8988T (cell line): Measurements from ENCODE around the gene BPIFB2.
"Not testable (repeated sequence)": the region's sequence is repeated elsewhere in the genome, so short reads cannot be mapped to it uniquely, and the experiment has no call there.

Experiments
- DNase-seq: peaks from one replicate; pipeline ENCODE4 v3.0.0; 2011

Gene BPIFB2, protein sequence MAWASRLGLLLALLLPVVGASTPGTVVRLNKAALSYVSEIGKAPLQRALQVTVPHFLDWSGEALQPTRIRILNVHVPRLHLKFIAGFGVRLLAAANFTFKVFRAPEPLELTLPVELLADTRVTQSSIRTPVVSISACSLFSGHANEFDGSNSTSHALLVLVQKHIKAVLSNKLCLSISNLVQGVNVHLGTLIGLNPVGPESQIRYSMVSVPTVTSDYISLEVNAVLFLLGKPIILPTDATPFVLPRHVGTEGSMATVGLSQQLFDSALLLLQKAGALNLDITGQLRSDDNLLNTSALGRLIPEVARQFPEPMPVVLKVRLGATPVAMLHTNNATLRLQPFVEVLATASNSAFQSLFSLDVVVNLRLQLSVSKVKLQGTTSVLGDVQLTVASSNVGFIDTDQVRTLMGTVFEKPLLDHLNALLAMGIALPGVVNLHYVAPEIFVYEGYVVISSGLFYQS

DNA sequence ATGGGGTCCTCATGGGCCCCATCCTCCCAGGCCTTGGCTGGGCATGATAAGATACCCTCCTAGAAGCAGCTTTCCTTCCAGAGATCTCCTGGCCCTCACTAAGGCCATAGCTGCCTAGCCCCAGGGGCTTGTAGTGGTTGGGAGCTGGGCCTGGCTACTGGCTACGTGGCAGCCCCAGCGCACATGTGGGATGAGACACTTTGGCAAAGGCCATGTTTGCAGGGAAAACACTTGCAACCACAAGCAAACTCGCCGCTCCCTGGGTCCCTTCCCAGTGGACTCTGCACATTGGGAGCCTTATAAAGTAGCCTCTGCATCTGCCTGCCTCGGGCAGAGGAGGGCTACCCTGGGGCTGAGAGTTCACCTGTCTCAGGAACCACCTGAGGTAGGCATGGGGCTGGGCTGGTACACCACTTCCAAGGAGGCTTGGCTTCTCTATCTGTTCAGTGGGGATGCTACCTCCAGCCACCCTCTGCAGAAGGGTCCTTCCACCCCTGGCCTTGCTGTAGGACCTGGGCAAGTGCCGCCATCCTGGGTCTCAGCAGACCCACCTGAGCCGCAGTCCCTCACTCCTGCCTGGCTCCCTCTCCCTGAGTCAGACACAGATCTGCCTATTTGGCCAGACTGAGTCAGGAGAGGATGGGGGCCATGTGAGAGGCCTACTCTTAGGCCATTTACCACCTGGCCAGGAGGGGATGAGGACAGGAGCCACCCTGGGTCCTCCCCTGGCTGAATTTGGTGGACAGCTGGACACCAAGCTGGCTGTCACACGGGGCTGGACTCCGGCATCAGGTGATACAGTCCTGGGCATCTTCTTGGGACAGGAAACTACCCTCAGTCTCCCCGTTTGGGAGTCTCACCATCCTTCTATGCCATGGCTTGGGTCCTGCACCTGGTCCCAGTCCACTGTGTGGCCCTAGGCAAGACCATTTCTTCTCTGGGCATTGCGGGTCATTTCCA lies at the start of gene BPIFB2:
BPIFB2 (plus strand) TSS at position 329 of the 960 bp plus-strand sequence. CDS start 871 bp downstream, outside the sequence.
- DNase-seq: no peak

DNA sequence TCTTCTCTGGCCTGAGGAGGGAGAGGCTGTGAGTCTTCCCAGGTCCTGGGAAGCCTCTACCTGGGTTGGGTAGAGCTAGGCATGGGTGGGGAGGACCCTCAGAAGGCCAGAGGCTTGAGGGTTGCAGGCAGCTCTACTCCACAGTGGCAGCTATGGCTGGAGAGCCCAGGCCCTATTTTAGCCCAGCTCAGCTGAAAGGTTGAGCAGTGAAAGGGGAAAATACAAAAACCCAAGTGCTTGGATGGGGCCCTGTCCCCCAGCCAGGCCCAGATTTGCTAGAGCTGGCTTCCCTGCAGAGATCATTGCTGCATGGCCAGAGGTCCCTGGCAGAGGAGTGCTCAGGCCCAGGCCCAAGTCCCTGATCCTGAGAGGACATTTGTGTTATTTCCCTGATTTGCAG lies 48.9 kb upstream of the BPIFB2 start:
- no peak for DNase-seq

DNA sequence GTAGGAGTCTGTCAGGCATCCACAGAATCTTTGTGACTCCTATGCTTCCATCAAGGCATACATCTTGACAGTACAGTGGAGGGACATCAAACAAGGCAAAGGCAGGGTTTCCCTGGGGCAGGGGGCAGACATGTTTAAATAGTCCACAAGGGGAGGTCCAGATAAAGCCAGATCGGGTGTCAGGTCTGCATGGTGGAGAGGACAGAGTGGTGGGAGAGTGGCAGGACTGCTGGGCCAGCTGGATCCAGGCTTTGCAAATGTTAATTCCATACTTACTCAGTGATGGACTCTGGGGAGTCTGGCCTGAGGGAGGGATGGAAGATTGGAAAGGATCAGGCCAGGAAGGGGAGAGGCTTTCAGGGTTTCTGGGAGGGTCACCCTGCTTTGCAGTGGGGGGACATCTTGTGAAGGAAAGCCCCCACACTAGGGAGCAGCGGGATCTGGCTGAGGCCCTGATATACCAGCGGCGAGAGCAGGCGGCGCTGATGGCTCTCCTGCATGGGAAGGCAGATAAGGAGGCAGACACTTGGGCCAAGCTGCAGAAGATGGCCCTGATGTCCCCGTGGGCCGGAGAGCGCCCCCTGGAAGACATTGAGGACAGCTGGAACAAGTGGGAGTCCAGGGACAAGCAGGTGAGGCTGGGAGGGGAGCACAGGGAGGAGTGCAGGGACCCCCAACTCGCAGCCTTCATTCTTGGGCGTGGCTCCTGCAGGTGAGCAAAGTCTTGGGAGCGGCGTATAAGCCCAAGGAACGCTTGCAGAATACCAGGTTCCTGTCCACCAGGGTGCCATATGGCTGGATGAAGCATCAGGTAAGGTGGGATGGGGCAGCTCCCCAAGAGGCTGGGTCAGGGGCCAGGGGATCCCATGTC lies 47.9 kb upstream of the BPIFB2 start:
- DNase-seq: no peak

DNA sequence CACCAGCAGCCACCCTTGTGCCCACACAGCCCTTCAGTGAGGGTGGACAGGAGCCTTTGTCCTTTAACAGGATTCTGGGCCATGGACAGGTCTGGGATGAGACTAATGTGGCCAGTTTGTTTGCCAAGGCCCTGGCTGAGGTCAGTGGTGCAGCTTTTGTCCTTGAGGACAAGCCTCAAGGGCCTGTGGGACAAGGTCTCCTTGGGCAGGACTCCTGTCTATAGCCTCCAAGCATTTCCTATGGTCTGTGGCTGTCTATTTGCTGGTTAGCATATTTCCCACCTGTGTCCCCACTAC lies 47.3 kb upstream of the BPIFB2 start:
- DNase-seq: no peak

DNA sequence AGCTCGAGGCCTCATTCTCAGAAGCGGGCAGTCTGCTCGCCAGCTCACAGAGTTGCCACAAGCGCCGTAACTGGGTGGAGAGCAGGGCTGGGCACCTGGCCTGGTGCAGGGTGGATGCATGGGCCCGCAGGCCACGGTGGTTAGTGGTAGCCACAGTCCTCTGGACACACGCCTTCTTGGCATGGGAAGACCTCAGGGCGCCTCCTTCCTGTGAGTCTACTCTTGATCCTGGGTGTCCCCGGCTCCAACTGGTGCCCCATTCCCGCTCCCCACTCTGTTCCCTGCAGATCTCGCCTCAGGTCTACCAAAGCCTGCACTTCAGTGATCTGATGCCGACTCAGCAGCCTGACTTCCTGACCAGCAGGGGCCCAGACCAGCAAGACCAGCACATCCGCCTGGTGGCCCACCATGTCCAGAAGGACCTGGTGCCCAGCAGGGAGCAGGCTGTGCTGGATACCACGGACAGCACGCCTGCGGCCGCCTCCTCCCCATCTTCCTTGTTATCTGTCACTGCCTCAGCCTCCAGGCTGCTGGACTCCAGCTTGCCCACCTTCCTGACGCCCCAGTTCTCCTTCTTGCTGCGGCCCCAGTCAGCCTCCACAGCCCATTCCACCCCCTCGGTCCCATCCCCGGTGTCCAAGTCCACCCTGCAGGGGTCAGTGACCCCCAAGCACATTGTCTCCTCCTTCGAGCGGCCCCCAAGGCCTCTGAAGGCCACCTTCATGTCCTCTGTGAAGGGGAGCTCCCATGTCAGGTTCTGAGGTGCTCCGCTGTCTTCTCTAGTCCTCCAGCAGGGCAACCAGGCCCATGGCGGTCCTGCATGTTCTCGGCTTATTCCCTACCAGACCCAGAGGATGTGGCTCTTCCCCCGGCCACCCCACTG lies 46.4 kb upstream of the BPIFB2 start:
- no peak for DNase-seq

DNA sequence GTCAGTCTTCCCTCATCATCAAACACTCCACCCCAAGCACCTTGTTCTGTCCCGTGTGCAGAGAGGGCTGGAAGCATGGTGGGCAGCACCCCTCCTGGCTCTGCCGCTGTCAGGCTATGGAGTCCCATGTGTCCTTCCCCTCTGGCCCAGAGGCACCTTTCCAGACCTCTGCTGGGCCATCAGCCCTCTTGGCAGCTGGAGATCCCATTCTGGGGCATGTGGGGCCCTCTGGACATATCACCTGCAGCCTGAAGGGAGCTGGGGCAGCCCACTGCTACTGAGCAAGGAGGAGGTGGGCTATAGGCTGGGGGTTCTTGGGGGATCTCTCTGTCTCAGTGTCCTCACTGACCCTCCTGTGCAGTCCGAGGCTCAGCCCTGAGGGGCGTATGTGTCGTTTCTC lies 45.5 kb upstream of the BPIFB2 start:
- DNase-seq: no peak

DNA sequence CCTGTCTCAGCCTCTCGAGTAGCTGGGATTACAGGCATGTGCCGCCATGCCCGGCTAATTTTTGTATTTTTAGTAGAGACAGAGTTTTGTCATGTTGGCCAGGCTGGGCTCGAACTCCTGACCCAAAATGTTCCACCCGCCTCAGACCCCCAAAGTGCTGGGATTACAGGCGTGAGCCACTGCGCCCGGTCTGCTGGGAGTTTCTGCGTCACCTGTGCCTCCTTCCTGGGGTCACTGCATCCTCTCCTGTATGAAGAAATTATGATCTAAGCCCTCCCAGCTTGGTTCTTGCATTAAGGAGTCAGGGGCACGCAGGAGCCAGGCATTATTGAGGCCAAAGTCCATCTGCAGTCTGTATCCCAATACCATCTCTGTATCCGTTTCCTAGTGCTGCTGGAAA lies 44.9 kb upstream of the BPIFB2 start:
- DNase-seq: not testable (repeated sequence)

DNA sequence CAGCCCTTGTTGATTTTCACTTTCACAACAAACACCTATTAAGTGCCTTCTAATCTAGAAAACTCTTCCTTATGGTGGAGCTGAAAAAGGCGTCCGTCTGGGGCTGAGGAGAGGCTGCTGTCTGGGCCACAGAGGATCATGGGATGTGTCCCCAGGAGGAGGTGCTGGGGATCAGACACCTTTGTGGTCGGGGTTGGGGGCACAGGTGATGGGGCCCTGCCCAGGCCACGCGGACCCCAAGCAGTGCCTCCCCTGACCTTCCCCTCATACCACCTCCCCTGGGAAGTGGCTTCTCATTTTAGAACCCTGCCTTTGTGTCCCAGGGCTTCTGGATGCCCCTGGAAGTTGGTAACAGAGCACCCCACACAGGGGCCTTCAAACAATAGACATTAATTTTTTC lies 44.3 kb upstream of the BPIFB2 start:
- DNase-seq: no peak

DNA sequence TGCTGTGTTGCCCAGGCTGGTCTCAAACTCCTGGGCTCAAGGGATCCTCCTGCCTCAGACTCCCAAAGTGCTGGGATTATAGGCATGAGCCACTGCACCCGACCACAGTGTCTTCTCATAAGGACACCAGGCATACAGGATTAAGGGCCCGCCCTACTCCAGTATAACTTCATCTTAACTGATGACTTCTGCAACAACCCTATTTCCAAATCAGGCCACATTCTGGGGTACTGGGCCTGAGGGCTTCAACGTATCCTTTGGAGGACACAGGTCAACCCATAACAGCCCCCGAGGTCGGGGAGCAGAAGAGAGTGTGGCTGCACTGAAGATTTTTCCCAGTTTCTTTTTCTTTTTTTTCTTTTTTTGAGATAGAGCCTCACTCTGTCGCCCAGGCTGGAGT lies 42.9 kb upstream of the BPIFB2 start:
- no peak for DNase-seq

DNA sequence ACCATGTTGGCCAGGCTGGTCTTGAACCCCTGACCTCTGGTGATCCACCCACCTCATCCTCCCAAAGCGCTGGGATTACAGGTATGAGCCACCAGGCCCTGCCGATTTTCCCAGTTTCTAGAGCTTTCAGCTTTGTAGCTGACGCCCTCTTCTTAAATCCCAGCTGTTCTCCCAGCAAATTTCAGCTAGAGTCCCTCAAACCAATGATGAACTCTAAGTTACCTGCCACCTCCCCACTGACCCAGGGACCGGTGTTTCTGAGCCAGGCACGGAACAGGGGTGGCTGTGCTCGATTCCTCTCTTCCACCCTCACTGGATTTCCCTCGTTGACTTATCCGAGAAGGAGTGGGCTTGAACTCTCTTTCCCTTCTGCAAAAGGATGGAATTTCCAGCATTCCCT lies 42.4 kb upstream of the BPIFB2 start:
- DNase-seq: no peak

DNA sequence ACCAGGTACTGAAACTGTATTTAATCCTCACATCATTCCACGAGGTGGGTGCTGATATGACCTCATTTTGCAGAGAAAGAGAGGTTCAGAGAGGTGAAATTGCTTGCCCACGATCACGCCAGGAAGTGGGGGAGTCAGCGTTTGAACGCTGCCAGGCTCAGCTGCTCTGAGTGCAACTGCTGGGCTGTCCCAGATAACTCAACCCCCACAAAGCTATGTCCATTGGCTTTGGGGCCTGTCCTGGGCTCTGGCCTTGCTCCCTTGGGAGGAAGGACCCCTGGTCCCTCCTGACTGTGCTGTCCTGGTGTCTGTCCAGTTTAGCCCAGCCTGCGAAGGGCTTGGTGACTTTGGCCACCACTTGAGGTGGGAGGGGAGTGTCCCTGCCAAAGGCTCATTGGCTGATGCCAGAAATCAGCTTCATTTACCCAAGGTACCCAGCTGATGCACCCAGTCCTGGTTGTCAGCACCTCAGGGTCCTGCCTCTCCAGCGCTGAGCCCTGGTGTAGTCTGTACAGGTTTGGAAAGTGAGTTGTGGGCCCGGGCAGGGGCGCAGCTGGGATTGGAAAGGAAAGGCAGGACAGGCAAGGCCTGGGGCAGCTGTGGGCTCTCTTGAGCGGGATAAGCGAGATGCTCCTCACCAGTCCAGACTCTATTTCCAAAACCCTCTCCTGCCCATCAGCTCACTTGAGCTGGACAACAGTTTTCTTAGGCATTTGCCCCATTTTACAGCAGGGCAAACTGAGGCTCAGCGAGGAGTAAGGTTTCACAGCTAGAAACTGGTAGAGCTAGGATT lies 41.7 kb upstream of the BPIFB2 start:
- DNase-seq: no peak

DNA sequence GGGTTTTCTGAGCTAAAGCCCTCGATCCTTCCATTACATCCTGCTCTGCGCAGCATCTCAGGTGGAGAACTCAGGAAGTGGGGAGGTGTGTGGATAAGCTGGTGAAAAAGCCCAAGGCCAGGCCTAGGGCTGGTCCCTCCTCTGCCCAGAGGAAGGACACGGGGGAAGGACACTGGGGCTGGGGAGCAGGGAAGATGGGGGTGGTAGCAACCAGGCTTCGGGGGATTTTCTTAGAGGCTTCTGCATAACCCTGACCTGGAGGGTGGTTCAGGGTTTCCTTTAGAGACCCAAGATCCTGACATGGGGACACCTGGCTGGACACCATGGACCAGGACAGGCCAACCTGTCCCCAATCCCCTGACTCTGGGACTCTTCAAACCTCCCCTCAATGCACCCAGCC lies 41.1 kb upstream of the BPIFB2 start:
- DNase-seq: no peak

DNA sequence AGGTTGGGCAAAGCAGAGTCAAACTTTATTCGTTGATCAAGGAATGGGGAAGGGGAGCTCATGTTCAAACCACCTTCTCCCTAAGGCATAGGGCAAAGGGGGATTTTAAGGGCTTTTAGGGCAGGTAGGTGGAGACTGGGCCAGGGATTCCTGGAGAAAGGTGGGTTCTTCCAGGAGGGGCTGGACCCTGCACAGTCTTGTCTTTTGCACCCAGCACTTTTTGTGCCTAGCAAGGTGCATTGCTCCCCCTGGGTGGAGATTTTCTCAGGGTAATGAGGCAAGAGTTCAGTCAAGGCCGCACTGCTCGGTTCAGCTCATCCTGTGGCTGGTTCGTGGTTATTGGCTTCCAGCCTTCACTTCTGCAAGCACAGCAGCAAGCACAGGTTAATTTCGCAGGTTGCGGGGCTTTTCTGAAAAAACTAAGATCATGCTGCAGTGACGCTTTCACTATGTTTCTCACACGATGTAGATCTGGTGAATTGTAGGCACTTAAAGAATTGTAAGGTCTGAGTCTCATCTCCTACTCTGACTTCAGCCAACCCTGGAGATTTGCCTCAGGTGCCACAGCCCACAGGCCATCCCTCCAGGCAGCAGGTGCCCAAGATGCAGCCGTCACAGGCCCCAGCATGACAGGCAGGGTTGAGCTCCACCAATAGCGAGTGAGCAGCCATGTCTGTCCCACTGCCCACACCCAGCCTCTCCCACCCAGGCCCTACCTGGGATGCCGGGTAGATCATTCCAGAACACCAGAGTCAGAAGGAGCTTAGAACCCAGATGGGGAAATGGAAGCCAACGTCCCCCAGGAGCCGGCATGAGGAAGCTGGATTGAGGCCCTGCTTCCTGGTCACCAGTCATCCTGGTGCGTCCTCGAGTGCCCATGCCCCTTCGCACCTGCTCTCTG lies 40.4 kb upstream of the BPIFB2 start:
- DNase-seq: no peak

DNA sequence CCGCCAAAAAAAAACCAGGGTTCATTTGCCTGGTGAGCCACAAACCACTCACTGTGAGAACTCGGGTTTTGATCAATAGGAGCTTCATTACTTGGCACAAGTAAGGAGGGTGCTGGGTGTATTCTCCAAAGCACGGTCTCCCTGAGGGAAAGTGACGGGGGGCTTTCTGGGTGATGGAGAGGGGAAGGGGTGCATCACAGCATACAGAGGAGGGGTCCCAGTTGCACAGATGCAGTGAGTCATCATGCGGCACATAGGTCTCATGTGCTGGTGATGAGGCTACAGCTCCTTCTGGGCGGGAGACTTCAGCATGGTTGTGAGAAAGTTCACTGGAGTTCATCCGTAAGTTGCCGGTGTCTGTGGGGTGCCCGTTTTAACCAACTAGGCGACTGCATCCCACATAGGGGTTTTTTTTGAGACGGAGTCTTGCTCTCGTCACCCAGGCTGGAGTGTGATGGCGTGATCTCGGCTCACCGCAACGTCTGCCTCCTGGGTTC lies 39.5 kb upstream of the BPIFB2 start:
- DNase-seq: no peak

DNA sequence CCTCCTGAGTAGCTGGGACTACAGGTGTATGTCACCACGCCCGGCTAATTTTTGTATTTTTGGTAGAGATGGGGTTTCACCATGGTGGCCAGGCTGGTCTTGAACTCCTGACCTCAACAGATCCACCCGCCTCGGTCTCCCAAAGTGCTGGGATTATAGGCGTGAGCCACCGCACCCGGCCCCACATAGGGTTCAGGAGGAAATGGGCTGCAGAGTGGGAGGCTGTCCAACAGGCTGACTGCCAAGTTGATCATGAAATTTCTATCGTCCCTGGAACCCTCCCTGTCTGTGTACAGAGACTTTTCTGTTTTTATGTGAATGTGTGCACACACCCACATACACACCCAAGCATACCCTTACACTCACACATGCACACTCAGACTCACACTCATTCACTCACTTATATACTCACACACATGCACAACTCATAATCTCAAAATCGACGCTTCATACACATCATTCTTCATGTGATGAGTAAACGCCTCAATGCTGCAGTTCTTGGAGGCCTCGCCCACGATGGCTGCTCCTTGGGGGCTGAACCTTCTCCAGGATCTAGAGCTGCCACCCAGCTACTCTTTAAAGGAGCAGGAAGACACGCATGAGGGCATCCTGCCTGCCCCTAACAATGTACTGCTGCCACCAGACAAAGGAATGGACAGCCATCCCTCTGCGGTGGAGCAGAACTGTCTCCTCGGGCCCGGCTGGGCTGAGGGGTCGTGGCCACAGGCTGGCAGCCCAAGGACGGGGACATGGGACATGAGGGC lies 38.8 kb upstream of the BPIFB2 start:
- no peak for DNase-seq

DNA sequence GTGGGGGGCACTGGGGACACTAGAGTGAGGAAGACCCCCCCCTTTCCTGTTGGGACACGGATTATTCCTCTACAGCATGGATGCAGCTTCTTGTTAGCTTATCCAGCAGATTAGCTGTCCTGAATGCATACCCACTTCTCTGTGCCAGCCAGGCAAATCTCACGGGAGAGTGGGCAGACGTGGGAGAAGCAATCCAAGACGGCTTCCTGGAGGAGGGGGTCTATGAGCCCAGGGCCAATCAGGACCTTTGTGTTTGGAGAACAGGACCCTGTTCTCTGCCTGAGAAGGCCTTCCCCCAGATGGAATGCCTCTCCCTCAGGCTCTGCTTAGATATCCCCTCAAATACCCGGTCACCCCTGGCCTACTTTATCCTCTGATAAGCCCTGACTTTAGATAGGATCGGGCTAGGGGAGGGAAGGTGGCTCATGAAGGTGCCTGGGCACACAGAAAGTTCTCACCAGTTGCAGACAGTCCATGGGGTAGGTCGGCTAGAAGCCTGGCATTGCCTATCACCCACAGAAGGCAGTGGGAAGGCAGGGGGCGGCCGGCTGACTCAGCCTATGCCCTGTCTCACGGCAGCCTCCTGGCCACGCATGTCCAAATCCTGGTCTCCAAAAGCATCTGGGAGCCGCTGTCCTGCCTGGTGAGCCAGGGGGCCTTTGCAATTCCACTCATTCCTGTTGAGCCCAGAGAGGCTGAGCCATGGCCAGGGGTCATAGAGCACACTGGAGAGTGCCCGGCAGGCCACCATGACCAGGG lies 38.0 kb upstream of the BPIFB2 start:
- DNase-seq: no peak

DNA sequence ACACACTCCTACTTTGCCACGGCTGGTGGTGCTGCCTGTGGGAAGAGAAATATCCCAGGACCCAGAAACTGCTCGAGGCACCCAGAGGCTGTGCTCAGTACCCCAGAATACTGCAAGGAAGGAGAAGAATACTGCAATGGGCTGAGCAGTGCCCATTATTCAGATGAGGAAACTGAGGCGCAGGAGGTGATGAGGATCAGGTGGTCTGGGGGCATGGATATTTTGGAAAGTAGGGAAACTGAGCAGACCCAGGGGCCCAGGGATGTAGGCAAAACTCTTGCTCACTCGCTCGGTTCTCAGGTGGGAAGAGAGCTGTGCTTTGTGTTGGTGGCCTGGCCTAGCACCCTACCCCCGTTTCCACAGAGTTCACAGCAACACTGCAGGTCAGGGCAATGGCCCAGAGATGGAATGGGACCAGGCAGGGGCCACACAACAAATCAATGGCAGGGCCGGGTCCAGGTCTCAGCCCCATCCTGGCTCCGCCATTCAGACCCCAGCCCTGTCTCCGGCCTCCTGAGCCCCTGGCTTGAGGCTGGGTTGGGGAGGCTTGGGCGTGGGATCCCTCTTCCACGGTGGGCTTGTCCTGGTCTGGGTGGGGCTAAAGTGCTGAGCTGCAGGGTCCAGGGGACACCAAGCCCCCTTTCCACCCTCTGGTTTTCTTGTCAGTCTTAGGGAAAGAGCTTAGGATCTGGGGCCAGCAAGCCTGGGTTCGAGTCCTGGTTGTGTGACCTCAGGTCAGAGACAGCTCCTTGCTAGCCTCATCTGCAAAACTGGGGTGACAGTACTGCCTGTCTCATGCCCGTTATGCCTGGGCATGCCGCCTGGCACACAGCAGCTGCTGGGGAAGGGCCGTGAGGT lies 37.2 kb upstream of the BPIFB2 start:
- DNase-seq: no peak
